Measurements from ENCODE around the gene TANC1.

DNA sequence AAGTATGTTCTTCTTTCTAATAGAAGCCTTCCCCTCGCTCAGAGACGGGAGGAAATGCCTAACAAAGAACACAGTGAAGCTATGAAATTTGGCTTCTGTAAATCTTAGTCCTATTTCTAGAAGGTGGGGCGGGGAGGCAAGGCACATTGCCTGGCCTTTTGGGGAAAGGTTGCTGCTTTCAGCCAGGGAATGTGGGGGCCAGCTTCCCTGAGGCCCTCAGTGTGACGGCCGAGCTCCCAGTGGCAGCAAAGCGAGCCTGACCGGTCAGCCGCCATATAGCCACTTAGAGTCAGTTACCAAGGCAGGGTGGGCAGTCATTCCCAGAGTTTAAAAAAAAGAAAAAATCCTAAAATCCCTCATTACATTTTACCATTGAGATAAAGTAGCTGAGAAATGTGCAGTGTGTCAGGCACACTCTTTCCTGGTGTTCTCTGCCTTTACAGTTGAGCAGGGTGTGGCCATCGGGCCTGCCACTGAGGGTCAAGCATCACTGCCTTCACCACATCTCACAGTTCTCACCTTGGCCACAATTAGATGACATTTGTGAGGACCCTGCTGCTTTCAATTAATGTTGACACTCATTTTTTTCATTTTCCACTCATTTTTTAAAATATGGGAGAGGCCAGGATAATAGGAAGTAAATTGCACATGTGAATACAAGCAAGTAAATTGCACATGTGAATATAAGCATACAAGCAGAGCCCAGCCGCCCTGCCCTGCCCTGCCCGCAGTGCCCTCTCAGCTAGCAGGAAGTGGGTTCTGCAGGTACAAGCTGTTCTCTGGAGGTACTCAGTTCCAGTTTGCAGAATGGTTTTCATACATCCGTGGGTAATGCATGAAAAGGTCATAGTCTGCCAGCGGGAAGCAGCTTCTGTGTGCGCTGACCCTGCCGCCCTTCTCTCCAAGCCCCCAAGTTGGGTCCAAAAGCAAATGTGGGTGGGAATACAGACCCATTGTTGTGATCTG, 241.2 kb downstream of the TANC1 start:
- TF ChIP-seq POLR2A (IDR thresholded peaks at IDR 0.05; ENCODE audit: low read depth, low read length) (no peak), POLR2AphosphoS5 (IDR thresholded peaks at IDR 0.05; ENCODE audit: low read depth, low read length) (no peak)

Data from GM12892 (cell line).